ENCODE data around the gene PBX1. TPM values are rescaled to one million over a fixed set of nuclear protein-coding genes. Genes with fewer than 3 reads are reported as not detected.

The PBX1 gene
- polyA plus RNA-seq, 4 donors = 12.5 to 52.8 (median 14.6) TPM

- 82 to 84% (median 83%) methylated on average over 7 of the region's 7 CpGs for WGBS, 3 donors
- peak overlapping the region in 1 of 3 donors; percentile 32 for H3K27ac ChIP-seq (ENCODE audit: low read depth in 1 of 3, low read length in 2 of 3)
- H3K36me3 ChIP-seq (ENCODE audit: control insufficient read depth in 3 of 3, insufficient read depth in 2 of 3, low read depth in 1 of 3, low read length in 3 of 3) = peaks cover 0 to 7% (median 0%) of the 10 kb centered on the region in 3 donors
- DNase-seq (peak; percentile 57), FAIRE-seq (no peak)
- H3K9me3 ChIP-seq (ENCODE audit: control insufficient read depth in 2 of 2, insufficient read depth in 1 of 2, low read depth in 1 of 2, low read length in 1 of 2) = no peaks in the 10 kb centered on the region
- peaks cover 3 to 16% (median 5%) of the 10 kb centered on the region in 3 donors for H3K4me1 ChIP-seq (ENCODE audit: control insufficient read depth in 3 of 3, insufficient read depth in 2 of 3, low read depth in 1 of 3, low read length in 2 of 3)
- H3K27me3 ChIP-seq (ENCODE audit: control insufficient read depth in 3 of 3, insufficient read depth in 3 of 3, low read length in 3 of 3) = no peaks in the 10 kb centered on the region
- H3K4me3 ChIP-seq (ENCODE audit: low read depth in 1 of 3, low read length in 3 of 3) = no peak overlapping the region
These were observed 176.5 kb downstream of the PBX1 start for GRCh38 chr1:164735315-164736052.

GRCh38 chr1:164736137-164736536, 177.2 kb downstream of the PBX1 start:
- WGBS, 3 donors = 90 to 95% (median 92%) methylated on average over 8 of the region's 8 CpGs

GRCh38 chr1:164739189-164739588, 180.2 kb downstream of the PBX1 start:
- Histone ChIP-seq H3K4me1 (ENCODE audit: control insufficient read depth in 3 of 3, insufficient read depth in 2 of 3, low read depth in 1 of 3, low read length in 2 of 3) (peaks cover 3 to 16% (median 5%) of the 10 kb centered on the region in 3 donors), H3K27me3 (ENCODE audit: control insufficient read depth in 3 of 3, insufficient read depth in 3 of 3, low read length in 3 of 3) (no peaks in the 10 kb centered on the region), H3K36me3 (ENCODE audit: control insufficient read depth in 3 of 3, insufficient read depth in 2 of 3, low read depth in 1 of 3, low read length in 3 of 3) (peaks cover 0 to 4% (median 0%) of the 10 kb centered on the region in 3 donors), H3K27ac (ENCODE audit: low read depth in 1 of 3, low read length in 2 of 3) (no peak overlapping the region), H3K4me3 (ENCODE audit: low read depth in 1 of 3, low read length in 3 of 3) (no peak overlapping the region), H3K9me3 (ENCODE audit: control insufficient read depth in 2 of 2, insufficient read depth in 1 of 2, low read depth in 1 of 2, low read length in 1 of 2) (no peaks in the 10 kb centered on the region)
- WGBS, 3 donors = 92 to 94% (median 92%) methylated on average over 10 of the region's 10 CpGs
- FAIRE-seq = no peak
- no peak for DNase-seq

More at GRCh38 chr1:164736137-164736536, 177.2 kb downstream of the PBX1 start:
- H3K27ac ChIP-seq (ENCODE audit: low read depth in 1 of 3, low read length in 2 of 3) = no peak overlapping the region
- FAIRE-seq (no peak), DNase-seq (no peak)
- H3K4me3 ChIP-seq (ENCODE audit: low read depth in 1 of 3, low read length in 3 of 3) = no peak overlapping the region
- H3K4me1 ChIP-seq (ENCODE audit: control insufficient read depth in 3 of 3, insufficient read depth in 2 of 3, low read depth in 1 of 3, low read length in 2 of 3) = peaks cover 3 to 16% (median 5%) of the 10 kb centered on the region in 3 donors
- H3K36me3 ChIP-seq (ENCODE audit: control insufficient read depth in 3 of 3, insufficient read depth in 2 of 3, low read depth in 1 of 3, low read length in 3 of 3) = peaks cover 0 to 7% (median 0%) of the 10 kb centered on the region in 3 donors
- no peaks in the 10 kb centered on the region for H3K27me3 ChIP-seq (ENCODE audit: control insufficient read depth in 3 of 3, insufficient read depth in 3 of 3, low read length in 3 of 3)
- H3K9me3 ChIP-seq (ENCODE audit: control insufficient read depth in 2 of 2, insufficient read depth in 1 of 2, low read depth in 1 of 2, low read length in 1 of 2) = no peaks in the 10 kb centered on the region

GRCh38 chr1:164740000-164740526, 181.1 kb downstream of the PBX1 start:
- Histone ChIP-seq H3K36me3 (ENCODE audit: control insufficient read depth in 3 of 3, insufficient read depth in 2 of 3, low read depth in 1 of 3, low read length in 3 of 3) (peaks cover 0 to 4% (median 0%) of the 10 kb centered on the region in 3 donors), H3K4me3 (ENCODE audit: low read depth in 1 of 3, low read length in 3 of 3) (no peak overlapping the region), H3K4me1 (ENCODE audit: control insufficient read depth in 3 of 3, insufficient read depth in 2 of 3, low read depth in 1 of 3, low read length in 2 of 3) (peaks cover 3 to 16% (median 5%) of the 10 kb centered on the region in 3 donors), H3K27ac (ENCODE audit: low read depth in 1 of 3, low read length in 2 of 3) (no peak overlapping the region), H3K27me3 (ENCODE audit: control insufficient read depth in 3 of 3, insufficient read depth in 3 of 3, low read length in 3 of 3) (no peaks in the 10 kb centered on the region), H3K9me3 (ENCODE audit: control insufficient read depth in 2 of 2, insufficient read depth in 1 of 2, low read depth in 1 of 2, low read length in 1 of 2) (no peaks in the 10 kb centered on the region)
- FAIRE-seq (no peak), DNase-seq (no peak)
- WGBS, 3 donors = 90 to 94% (median 92%) methylated on average over 3 of the region's 3 CpGs

- H3K4me1 ChIP-seq (ENCODE audit: control insufficient read depth in 3 of 3, insufficient read depth in 2 of 3, low read depth in 1 of 3, low read length in 2 of 3) = peaks cover 3 to 6% (median 3%) of the 10 kb centered on the region in 3 donors
- H3K27ac ChIP-seq (ENCODE audit: low read depth in 1 of 3, low read length in 2 of 3) = no peak overlapping the region
- peaks cover 0 to 2% (median 0%) of the 10 kb centered on the region in 3 donors for H3K36me3 ChIP-seq (ENCODE audit: control insufficient read depth in 3 of 3, insufficient read depth in 2 of 3, low read depth in 1 of 3, low read length in 3 of 3)
- H3K27me3 ChIP-seq (ENCODE audit: control insufficient read depth in 3 of 3, insufficient read depth in 3 of 3, low read length in 3 of 3) = no peaks in the 10 kb centered on the region
- DNase-seq (no peak), FAIRE-seq (no peak)
- H3K9me3 ChIP-seq (ENCODE audit: control insufficient read depth in 2 of 2, insufficient read depth in 1 of 2, low read depth in 1 of 2, low read length in 1 of 2) = no peaks in the 10 kb centered on the region
- H3K4me3 ChIP-seq (ENCODE audit: low read depth in 1 of 3, low read length in 3 of 3) = no peak overlapping the region
- 86 to 93% (median 88%) methylated on average over 3 of the region's 3 CpGs for WGBS, 3 donors
These were observed 183.8 kb downstream of the PBX1 start for GRCh38 chr1:164742745-164743144.

GRCh38 chr1:164743976-164744375, 185.0 kb downstream of the PBX1 start:
- no peak for DNase-seq
- no peaks in the 10 kb centered on the region for H3K9me3 ChIP-seq (ENCODE audit: control insufficient read depth in 2 of 2, insufficient read depth in 1 of 2, low read depth in 1 of 2, low read length in 1 of 2)
- WGBS, 3 donors = 82 to 96% (median 87%) methylated on average over 2 of the region's 2 CpGs
- peaks cover 0 to 2% (median 0%) of the 10 kb centered on the region in 3 donors for H3K36me3 ChIP-seq (ENCODE audit: control insufficient read depth in 3 of 3, insufficient read depth in 2 of 3, low read depth in 1 of 3, low read length in 3 of 3)
- H3K27ac ChIP-seq (ENCODE audit: low read depth in 1 of 3, low read length in 2 of 3) = no peak overlapping the region
- H3K4me3 ChIP-seq (ENCODE audit: low read depth in 1 of 3, low read length in 3 of 3) = no peak overlapping the region
- peaks cover 0 to 8% (median 3%) of the 10 kb centered on the region in 3 donors for H3K4me1 ChIP-seq (ENCODE audit: control insufficient read depth in 3 of 3, insufficient read depth in 2 of 3, low read depth in 1 of 3, low read length in 2 of 3)
- no peaks in the 10 kb centered on the region for H3K27me3 ChIP-seq (ENCODE audit: control insufficient read depth in 3 of 3, insufficient read depth in 3 of 3, low read length in 3 of 3)
- FAIRE-seq = no peak

GRCh38 chr1:164745736-164746135, 186.8 kb downstream of the PBX1 start:
- no peaks in the 10 kb centered on the region for H3K9me3 ChIP-seq (ENCODE audit: control insufficient read depth in 2 of 2, insufficient read depth in 1 of 2, low read depth in 1 of 2, low read length in 1 of 2)
- peaks cover 0 to 2% (median 0%) of the 10 kb centered on the region in 3 donors for H3K36me3 ChIP-seq (ENCODE audit: control insufficient read depth in 3 of 3, insufficient read depth in 2 of 3, low read depth in 1 of 3, low read length in 3 of 3)
- no peaks in the 10 kb centered on the region for H3K27me3 ChIP-seq (ENCODE audit: control insufficient read depth in 3 of 3, insufficient read depth in 3 of 3, low read length in 3 of 3)
- 90 to 94% (median 93%) methylated on average over 5 of the region's 5 CpGs for WGBS, 3 donors
- peaks cover 0 to 8% (median 3%) of the 10 kb centered on the region in 3 donors for H3K4me1 ChIP-seq (ENCODE audit: control insufficient read depth in 3 of 3, insufficient read depth in 2 of 3, low read depth in 1 of 3, low read length in 2 of 3)
- no peak for FAIRE-seq
- DNase-seq = no peak
- no peak overlapping the region for H3K27ac ChIP-seq (ENCODE audit: low read depth in 1 of 3, low read length in 2 of 3)
- no peak overlapping the region for H3K4me3 ChIP-seq (ENCODE audit: low read depth in 1 of 3, low read length in 3 of 3)

- Histone ChIP-seq H3K4me3 (ENCODE audit: low read depth in 1 of 3, low read length in 3 of 3) (no peak overlapping the region), H3K9me3 (ENCODE audit: control insufficient read depth in 2 of 2, insufficient read depth in 1 of 2, low read depth in 1 of 2, low read length in 1 of 2) (no peaks in the 10 kb centered on the region), H3K4me1 (ENCODE audit: control insufficient read depth in 3 of 3, insufficient read depth in 2 of 3, low read depth in 1 of 3, low read length in 2 of 3) (peaks cover 0 to 8% (median 3%) of the 10 kb centered on the region in 3 donors), H3K36me3 (ENCODE audit: control insufficient read depth in 3 of 3, insufficient read depth in 2 of 3, low read depth in 1 of 3, low read length in 3 of 3) (peaks cover 0 to 2% (median 0%) of the 10 kb centered on the region in 3 donors), H3K27me3 (ENCODE audit: control insufficient read depth in 3 of 3, insufficient read depth in 3 of 3, low read length in 3 of 3) (no peaks in the 10 kb centered on the region), H3K27ac (ENCODE audit: low read depth in 1 of 3, low read length in 2 of 3) (peak overlapping the region in 1 of 3 donors; percentile 16)
- no peak for FAIRE-seq
- no peak for DNase-seq
- 58 to 71% (median 63%) methylated on average over 5 of the region's 5 CpGs for WGBS, 3 donors
These were observed 187.6 kb downstream of the PBX1 start for GRCh38 chr1:164746632-164747031.

All from small intestine (tissue), 7 donors.